HepG2 (cell line): Measurements from ENCODE around the gene ASIC3. TPM values are rescaled to one million over a fixed set of nuclear protein-coding genes. Genes with fewer than 3 reads are reported as not detected.
A peak's percentile ranks its signal among the peaks of the same experiment; 100 is the strongest.

ENCODE experiments used
- ATF1 ChIP-seq: IDR thresholded peaks from 2 replicates; pipeline ENCODE4 v1.6.1; 2016; ENCODE audit warnings: mild to moderate bottlenecking, control low read depth
- CENPT ChIP-seq: sonication (generic); formaldehyde crosslinking; IDR thresholded peaks from 2 replicates; pipeline ENCODE4 v1.8.0; 2022; ENCODE audit warnings: low read depth, mild to moderate bottlenecking, moderate library complexity, missing genetic modification reagents
- DR1 ChIP-seq: sonication (generic); formaldehyde crosslinking; IDR thresholded peaks from 2 replicates; pipeline ENCODE4 v1.8.0; 2021; ENCODE audit warnings: mild to moderate bottlenecking, missing genetic modification reagents, inconsistent platforms
- EZH2 ChIP-seq: conservative IDR thresholded peaks from 2 replicates; pipeline ENCODE4 v1.6.1; 2012; ENCODE audit warnings: mild to moderate bottlenecking, low read depth, low read length, moderate library complexity
- GATA4 ChIP-seq: sonication (generic); IDR thresholded peaks from 2 replicates; pipeline ENCODE4 v1.6.1; 2016; ENCODE audit warnings: antibody characterized with exemption, low read depth, borderline replicate concordance
- ISX ChIP-seq: sonication (generic); formaldehyde crosslinking; conservative IDR thresholded peaks from 2 replicates; pipeline ENCODE4 v1.5.0; 2020; ENCODE audit warnings: missing genetic modification reagents
- JUNB ChIP-seq: sonication (generic); formaldehyde crosslinking; IDR thresholded peaks from 2 replicates; pipeline ENCODE4 v1.8.0; 2022; ENCODE audit warnings: missing genetic modification reagents, mild to moderate bottlenecking, borderline replicate concordance
- LCORL ChIP-seq, 2 experiments: fragments of 450-650 bp in 1 of 2; sonication (generic) in 1 of 2; formaldehyde crosslinking in 1 of 2; IDR thresholded peaks; 2 replicates each; pipeline versions ENCODE4 v1.5.0 to v1.6.1; 2017 to 2020; ENCODE audit warnings: antibody characterized with exemption in 1 of 2, missing genetic modification reagents in 1 of 2
- MIER2 ChIP-seq: IDR thresholded peaks from 2 replicates; pipeline ENCODE4 v1.6.1; 2016; ENCODE audit warnings: missing biosample characterization, missing genetic modification reagents
- MZF1 ChIP-seq: sonication (generic); formaldehyde crosslinking; IDR thresholded peaks from 2 replicates; pipeline ENCODE4 v1.8.1; 2023; ENCODE audit warnings: mild to moderate bottlenecking, missing genetic modification reagents, borderline replicate concordance
- NCOA2 ChIP-seq: sonication (generic); formaldehyde crosslinking; IDR thresholded peaks from 2 replicates; pipeline ENCODE4 v1.8.0; 2022; ENCODE audit warnings: inconsistent platforms
- RFX5 ChIP-seq: IDR thresholded peaks from 2 replicates; pipeline ENCODE4 v1.6.1; 2011; ENCODE audit warnings: low read depth, low read length, improper control_type of control experiment
- RNF2 ChIP-seq: fragments of 450-650 bp; conservative IDR thresholded peaks from 2 replicates; pipeline ENCODE4 v1.6.1; 2016; ENCODE audit warnings: low read depth
- SMAD3 ChIP-seq: sonication (generic); formaldehyde crosslinking; IDR thresholded peaks from 2 replicates; pipeline ENCODE4 v1.4.0; 2020; ENCODE audit warnings: missing genetic modification reagents
- SNRNP70 ChIP-seq: fragments of 200-400 bp; formaldehyde crosslinking; IDR thresholded peaks from 2 replicates; pipeline ENCODE4 v1.6.1; 2017; ENCODE audit warnings: mild to moderate bottlenecking, low read depth, low read length, moderate library complexity
- ZBTB7A ChIP-seq: sonication (generic); formaldehyde crosslinking; IDR thresholded peaks from 2 replicates; pipeline ENCODE4 v1.8.0; 2022; ENCODE audit warnings: mild to moderate bottlenecking, missing genetic modification reagents
- ZFP82 ChIP-seq: sonication (generic); formaldehyde crosslinking; IDR thresholded peaks from 2 replicates; pipeline ENCODE4 v1.5.1; 2020; ENCODE audit warnings: mild to moderate bottlenecking, missing genetic modification reagents, borderline replicate concordance
- ZHX2 ChIP-seq, 2 experiments: sonication (generic) in 1 of 2; formaldehyde crosslinking in 1 of 2; IDR thresholded peaks; 2 replicates each; pipeline versions ENCODE4 v1.6.1 to v1.9.0; 2014 to 2022; ENCODE audit warnings: antibody characterized with exemption in 1 of 2, borderline replicate concordance in 1 of 2, inconsistent platforms in 1 of 2, low read depth in 1 of 2, missing genetic modification reagents in 1 of 2
- ZNF101 ChIP-seq: sonication (generic); formaldehyde crosslinking; IDR thresholded peaks from 2 replicates; pipeline ENCODE4 v1.4.0; 2020; ENCODE audit warnings: mild to moderate bottlenecking, low read depth, missing genetic modification reagents, borderline replicate concordance
- ZNF468 ChIP-seq: sonication (generic); formaldehyde crosslinking; IDR thresholded peaks from 2 replicates; pipeline ENCODE4 v1.8.0; 2022; ENCODE audit warnings: mild to moderate bottlenecking, moderate library complexity, missing genetic modification reagents
- ZNF572 ChIP-seq: sonication (generic); formaldehyde crosslinking; IDR thresholded peaks from 2 replicates; pipeline ENCODE4 v1.5.1; 2020; ENCODE audit warnings: mild to moderate bottlenecking, missing genetic modification reagents
- ZNF615 ChIP-seq: sonication (generic); formaldehyde crosslinking; IDR thresholded peaks from 2 replicates; pipeline ENCODE4 v1.5.0; 2020; ENCODE audit warnings: mild to moderate bottlenecking, missing genetic modification reagents, borderline replicate concordance
- ZNF709 ChIP-seq: sonication (generic); formaldehyde crosslinking; IDR thresholded peaks from 2 replicates; pipeline ENCODE4 v1.5.0; 2020; ENCODE audit warnings: mild to moderate bottlenecking, missing genetic modification reagents
- ZNF772 ChIP-seq: sonication (generic); formaldehyde crosslinking; IDR thresholded peaks from 2 replicates; pipeline ENCODE4 v1.5.0; 2020; ENCODE audit warnings: mild to moderate bottlenecking, missing genetic modification reagents
- ZSCAN22 ChIP-seq: sonication (generic); formaldehyde crosslinking; IDR thresholded peaks from 2 replicates; pipeline ENCODE4 v1.4.0; 2020; ENCODE audit warnings: mild to moderate bottlenecking, missing genetic modification reagents
- polyA plus RNA-seq, 8 experiments: library from polyadenylated mRNA; depleted of rRNA in 3 of 8; stranded (reverse) in 7 of 8; unstranded in 1 of 8; fragments of >200 nt; fragmentation: Illumina TruSeq in 4 of 8; extraction: Trizol in 4 of 8; gene quantifications; 2 replicates each; pipeline versions ENCODE4 v1.2.1 to v1.2.3, GENCODE V29; 2011 to 2016; ENCODE audit warnings: low read depth in 4 of 8, missing spikeins in 1 of 8, mixed read lengths in 1 of 8; ENCODE audit not compliant: insufficient read depth in 1 of 8
- total RNA-seq, 5 experiments: library from RNA; depleted of rRNA; stranded (reverse); fragments of >200 nt; fragmentation: Illumina TruSeq; extraction: Trizol; gene quantifications; 2 replicates each; pipeline ENCODE4 v1.2.3, GENCODE V29; 2016; ENCODE audit warnings: low read depth in 1 of 5

The ASIC3 gene
- total and polyA plus RNA-seq, 2 of the 13 experiments (the other 11 are each of a cell fraction or from before 2014, with no cell fraction given): 0.51 TPM; not detected in 1

DNA sequence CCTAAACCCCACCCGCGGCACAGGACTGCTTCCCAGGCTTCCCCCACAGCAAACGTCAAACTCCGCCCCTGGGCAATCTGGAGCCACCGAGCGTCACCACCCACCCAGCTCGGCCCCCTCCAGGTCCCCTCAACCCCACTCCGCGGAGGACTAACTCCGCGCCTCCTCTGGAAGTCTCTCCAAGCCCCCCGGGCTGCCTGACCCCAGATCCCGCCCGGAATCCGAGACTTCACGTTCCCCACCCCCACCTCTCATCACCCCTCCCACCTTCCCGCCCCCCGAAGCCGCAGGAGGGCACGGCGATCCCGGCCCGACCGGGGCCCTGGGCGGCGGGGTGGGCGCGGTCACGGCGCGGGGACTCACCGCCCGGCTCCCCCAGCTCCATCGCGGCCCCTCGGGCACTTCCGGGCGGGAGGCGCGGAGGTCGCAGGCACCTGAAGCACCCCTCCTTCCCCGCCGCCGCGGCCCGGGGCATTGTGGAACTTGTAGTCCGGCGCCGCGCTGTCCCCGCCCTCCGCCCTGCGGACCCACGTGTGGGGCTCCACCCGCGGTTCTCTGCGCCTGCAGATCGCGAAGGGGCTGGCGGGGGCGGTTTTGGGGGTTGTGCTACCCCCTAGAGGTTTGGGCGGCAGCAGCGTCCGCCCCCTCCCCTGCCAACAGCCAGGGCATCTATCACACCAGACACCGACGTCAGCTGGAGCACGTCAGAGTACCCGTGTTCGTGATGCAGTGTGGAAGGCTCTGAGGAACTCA, 34.9 kb downstream of the ASIC3 start, which contains the start of gene TMUB1 (continued):
- TF ChIP-seq ZHX2 (IDR thresholded peaks at IDR 0.05; ENCODE audit: low read depth): no peak
- no peak for TF ChIP-seq ZHX2 (CRISPR knock-in tag; IDR thresholded peaks at IDR 0.05; ENCODE audit: borderline replicate concordance)
- TF ChIP-seq GATA4: no peak
- TF ChIP-seq RFX5: no peak
- TF ChIP-seq SNRNP70: no peak
- no peak for TF ChIP-seq MIER2 (CRISPR knock-in tag)
- no peak for TF ChIP-seq ZNF615
- TF ChIP-seq ZSCAN22 (CRISPR knock-in tag): no peak
- no peak for TF ChIP-seq CENPT (CRISPR knock-in tag)
- TF ChIP-seq ZFP82 (CRISPR knock-in tag): no peak
- no peak for TF ChIP-seq LCORL (IDR thresholded peaks at IDR 0.05)
- TF ChIP-seq LCORL (CRISPR knock-in tag; IDR thresholded peaks at IDR 0.05): no peak
- no peak for TF ChIP-seq ZNF101 (CRISPR knock-in tag)
- no peak for TF ChIP-seq ZBTB7A
- TF ChIP-seq ZNF709: no peak
- TF ChIP-seq ZNF468: no peak
- no peak for TF ChIP-seq ATF1 (CRISPR knock-in tag)
- TF ChIP-seq SMAD3 (CRISPR knock-in tag): no peak
- no peak for TF ChIP-seq NCOA2
- peak; percentile 78 for TF ChIP-seq ZNF772 (CRISPR knock-in tag)
- no peak for TF ChIP-seq JUNB
- TF ChIP-seq MZF1 (CRISPR knock-in tag): no peak
- TF ChIP-seq DR1 (CRISPR knock-in tag): no peak
- no peak for TF ChIP-seq RNF2
- TF ChIP-seq ISX (CRISPR knock-in tag): no peak
- 0 out of 2 replicates have a peak, but pooled peaks have one; percentile 44 for TF ChIP-seq ZNF572 (CRISPR knock-in tag)
- TF ChIP-seq EZH2: no peak
